NCI-H510A treated with DMSO at 0.1 percent for 48 hours (cell line): Measurements from ENCODE around the gene IDUA.
"Not testable (repeated sequence)": the region's sequence is repeated elsewhere in the genome, so short reads cannot be mapped to it uniquely, and the experiment has no call there.

Experiments
- DNase-seq: peaks from one replicate; lab custom pipeline; 2025; lab: John Stamatoyannopoulos, UW

IDUA gene

DNA sequence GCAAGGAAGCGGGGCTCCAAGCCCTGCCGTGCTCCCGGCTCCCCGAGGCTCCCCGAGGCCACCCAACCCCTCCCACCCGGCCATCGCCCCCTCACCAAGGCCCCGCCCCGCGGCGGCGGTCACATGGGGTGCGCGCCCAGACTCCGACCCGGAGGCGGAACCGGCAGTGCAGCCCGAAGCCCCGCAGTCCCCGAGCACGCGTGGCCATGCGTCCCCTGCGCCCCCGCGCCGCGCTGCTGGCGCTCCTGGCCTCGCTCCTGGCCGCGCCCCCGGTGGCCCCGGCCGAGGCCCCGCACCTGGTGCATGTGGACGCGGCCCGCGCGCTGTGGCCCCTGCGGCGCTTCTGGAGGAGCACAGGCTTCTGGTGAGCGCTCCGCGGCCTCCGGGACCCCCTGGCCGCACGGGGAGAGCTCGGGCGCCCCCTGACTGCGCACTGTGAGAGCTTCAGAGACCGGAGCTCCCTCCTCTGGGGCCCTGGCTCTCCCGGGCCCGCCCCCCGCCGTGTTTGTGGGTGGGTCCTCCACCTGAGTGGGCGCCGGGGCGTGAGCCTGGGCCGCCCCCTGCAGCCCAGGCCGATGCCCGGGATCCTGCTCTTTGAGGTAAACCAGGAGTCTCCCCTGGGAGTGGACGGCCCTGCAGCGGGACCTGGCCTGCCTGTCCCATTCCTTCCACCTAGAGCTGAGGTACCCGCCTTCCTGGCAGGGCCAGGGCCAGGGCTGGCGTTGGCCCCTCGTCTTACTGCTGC is at the start of gene IDUA:
Gene IDUA (plus strand): TSS at position 166 of the 745 bp plus-strand sequence. CDS start 41 bp downstream, at position 207.
- no peak for DNase-seq

DNA sequence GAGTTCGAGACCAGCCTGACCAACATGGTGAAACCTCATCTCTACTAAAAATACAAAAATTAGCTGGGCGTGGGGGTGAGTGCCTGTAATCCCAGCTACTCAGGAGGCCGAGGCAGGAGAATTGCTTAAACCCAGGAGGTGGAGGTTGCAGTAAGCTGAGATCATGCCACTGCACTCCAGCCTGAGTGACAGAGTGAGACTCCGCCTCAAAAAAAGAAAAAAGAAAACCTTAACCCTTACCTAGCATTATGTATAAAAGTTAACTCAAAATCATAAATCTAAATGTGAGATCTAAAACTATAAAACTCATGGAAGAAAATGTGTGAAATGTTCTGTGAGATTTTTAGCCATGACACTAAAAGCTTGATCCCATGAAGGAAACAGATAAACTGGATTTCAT is 47.3 kb upstream of the IDUA start:
- not testable (repeated sequence) for DNase-seq

DNA sequence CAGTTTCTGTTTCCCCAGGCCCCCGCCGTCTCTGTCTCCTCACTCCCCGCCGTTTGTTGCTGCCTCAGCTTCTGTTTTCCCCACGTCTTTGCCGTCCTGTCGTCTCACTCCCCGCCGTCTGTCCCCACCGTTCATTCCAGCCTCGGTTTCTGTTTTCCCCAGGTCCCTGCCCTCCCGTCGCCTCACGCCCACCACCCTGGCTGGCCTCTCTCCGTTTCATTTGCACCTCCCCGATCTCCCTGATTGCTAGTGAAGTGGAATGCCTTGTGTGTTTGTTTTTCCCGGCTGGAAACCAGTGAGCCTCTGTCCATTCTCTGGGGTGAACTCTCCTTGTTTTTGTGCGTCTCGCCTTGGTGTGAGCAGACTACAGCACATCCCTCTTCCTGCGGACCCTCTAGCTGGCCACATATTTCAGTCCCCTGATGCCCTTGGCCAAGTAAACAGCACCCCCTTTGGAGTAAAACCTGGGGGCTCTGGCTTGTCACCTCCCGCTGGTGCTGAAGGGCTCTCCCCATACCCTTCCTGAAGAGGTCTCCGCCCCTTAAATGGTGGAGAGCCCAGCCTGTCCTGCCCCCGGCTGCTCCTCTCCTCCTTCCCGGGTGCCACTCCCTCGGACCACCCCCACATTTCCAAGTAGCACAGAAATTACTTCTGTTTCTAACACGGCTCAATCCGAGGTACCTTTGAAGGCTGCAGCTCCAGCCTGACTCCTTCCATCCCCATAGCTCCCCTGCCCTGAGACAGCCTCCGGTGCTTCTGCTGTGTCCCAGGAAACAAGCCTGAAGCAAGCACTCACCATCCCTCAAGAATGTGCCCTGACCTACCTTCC is 41.4 kb upstream of the IDUA start:
- DNase-seq = no peak

DNA sequence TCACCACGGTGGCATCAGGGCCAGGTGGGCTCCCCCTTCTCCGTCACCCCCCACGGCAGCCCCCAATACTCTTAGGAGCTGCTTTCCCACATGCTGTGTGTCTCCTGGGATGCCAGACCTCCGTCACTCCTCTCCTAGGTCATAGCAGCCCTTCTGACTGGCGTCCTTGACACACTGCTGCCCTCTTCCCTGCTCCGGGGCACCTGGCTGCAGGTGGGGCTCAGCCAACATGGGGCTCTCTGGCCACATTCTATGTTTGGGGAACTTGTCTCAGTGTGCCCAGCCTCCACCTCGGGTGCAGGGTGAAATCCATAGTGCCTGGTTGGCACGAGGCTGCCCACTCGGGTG is 40.8 kb upstream of the IDUA start:
- no peak for DNase-seq

DNA sequence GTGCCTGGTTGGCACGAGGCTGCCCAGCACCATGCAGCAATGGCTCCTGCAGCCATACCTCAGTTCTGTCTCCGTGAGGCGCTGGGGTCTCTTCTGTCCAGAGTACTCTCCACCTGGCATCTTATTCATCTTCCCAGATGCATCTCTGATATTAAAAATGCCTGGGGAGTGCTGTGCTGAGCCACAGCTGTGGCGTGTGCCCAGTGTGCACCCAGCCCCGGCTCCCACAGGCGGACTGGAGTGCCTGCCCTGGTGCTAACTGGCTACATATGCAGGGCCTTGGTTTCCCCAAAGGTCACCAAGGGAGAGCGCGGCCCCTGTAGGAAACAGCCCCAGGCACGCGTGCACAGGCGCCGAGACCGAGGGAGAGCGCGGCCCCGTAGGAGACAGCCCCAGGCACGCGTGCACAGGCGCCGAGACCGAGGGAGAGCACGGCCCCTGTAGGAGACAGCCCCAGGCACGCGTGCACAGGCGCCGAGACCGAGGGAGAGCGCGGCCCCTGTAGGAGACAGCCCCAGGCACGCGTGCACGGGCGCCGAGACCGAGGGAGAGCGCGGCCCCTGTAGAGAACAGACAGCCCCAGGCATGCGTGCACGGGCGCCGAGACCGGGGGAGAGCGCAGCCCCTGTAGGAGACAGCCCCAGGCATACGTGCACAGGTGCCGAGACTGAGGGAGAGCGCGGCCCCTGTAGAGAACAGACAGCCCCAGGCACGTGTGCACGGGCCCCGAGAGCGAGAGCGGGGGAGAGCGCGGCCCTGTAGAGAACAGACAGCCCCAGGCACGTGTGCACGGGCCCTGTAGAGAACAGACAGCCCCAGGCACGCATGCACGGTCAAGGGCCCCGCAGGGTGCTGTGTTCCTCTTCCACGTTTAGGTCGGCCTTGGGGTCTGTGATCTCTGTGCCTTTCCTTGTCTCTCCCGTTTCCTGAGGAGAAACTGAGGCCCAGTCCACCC is 40.0 kb upstream of the IDUA start:
- no peak for DNase-seq

DNA sequence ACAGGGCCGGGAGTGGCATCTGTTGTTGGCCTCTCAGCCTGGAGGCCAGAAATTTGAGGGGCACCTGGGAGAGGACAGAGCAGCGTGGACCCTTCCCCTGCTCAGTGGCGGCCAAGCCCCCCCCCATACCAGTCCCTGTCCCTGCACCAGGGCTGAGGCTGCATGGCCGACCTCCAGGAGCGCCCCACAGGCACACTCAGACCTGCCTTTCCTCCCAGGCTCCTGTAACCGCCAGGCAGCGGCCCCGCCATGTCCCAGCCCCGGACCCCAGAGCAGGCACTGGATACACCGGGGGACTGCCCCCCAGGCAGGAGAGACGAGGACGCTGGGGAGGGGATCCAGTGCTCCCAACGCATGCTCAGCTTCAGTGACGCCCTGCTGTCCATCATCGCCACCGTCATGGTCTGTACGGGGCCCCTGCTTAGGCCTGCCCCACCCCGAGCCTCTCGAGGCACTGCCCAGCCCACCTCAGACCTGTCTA is 39.3 kb upstream of the IDUA start:
- DNase-seq = no peak

DNA sequence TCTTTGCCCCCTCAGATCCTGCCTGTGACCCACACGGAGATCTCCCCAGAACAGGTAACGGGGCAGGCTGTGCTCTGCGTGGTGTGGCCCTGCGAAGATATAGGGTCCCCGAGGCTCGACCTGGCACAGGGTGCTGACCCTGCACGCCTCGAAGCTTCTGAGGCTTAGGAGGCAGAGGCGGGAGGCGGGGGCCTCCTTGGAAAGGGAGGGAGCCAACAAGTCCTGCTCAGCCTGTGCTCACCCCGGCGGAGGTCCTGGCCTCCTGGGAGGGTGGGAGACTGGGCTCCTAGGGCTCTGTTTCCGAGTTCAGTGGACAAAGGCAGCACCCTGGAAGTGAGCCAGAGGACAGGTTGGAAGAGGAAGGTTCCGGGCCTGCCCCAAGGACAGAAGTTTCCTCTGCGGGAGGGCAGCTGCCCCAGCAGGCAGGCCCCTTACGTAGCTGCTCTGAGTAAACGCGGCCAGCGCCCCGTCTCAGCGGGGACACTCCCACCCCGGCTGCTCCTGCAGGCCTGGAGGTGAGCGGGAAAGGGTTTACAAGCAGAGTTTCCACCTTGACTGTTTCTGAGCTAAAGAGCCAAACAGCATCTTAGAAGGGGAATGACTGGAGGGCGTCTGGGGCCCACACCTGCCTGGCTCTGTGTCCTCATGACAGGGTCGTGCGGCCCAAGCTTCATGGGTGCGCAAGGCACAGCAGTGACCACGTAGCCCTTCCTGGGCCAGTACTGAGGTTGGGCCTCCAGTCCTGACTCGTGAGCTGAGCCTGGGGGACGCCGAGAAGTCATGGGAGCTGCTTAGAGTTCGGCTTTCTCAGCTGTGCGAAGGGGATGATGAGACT is 38.5 kb upstream of the IDUA start:
- DNase-seq = no peak

DNA sequence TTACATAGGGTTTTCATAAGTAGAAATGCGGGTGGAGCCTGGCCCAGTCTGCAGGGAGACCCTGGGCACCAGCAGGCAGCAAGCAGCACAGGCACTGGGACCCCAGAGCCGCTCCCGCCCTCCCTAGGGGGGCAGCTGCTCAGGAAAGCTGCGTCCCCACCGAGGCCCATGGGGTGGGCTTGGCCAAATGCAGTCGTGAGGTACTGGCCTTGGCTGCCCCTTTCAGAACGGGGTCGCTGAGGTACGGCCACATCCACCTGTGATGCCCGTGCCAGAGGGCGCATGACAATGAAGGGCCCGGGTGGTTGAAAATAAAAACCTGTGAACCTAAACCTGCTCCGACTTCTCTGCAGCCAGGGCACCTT is 37.9 kb upstream of the IDUA start:
- DNase-seq = no peak

DNA sequence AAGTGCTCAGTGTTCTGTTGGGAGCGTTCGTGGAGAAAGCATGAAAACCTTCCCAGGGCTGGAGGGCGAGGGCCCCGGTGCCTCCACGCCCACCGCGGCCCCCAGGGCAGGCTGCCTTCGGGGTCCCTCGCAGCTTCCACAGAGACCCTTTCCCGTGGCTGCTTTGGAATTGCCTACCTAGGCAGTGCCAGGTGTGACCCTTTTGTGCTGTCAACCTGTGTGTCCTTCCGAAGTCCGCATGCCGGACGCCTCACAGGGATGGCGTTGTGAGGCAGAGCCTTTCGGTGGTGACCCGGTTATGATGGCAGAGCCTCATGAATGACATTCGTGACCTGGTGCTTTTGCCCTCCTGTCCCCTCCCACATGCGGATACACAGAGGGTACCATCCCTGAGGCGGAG is 37.2 kb upstream of the IDUA start:
- DNase-seq = no peak

DNA sequence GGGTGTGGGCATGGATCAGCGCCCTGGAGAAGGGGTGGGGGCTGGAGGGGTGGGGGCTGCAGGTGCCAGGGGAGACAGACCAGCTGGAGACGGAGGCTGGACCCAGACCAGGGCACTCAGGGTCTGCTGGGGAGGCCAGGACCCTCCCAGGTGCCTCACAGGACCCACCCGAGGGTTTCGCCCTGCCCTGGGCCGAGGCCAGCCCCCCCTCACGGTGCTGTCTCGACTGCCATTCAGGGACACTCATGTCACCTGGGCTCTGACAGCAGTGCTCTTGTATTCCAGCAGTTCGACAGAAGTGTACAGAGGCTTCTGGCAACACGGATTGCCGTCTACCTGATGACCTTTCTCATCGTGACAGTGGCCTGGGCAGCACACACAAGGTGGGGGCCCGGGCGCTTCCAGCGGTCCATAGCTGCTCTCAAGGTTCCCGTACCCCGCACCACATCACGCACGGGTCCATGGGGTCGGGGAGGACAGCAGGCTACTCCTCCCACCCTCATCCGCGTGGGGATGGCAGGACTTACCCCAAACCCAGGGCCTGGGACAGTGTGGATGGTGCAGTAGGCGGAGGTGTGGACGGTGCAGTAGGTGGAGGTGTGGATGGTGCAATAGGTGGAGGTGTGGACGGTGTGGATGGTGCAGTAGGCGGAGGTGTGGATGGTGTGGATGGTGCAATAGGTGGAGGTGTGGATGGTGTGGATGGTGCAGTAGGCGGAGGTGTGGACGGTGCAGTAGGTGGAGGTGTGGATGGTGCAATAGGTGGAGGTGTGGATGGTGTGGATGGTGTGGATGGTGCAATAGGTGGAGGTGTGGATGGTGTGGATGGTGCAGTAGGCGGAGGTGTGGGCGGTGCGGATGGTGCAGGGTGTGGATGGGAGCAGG is 36.5 kb upstream of the IDUA start:
- no peak for DNase-seq

DNA sequence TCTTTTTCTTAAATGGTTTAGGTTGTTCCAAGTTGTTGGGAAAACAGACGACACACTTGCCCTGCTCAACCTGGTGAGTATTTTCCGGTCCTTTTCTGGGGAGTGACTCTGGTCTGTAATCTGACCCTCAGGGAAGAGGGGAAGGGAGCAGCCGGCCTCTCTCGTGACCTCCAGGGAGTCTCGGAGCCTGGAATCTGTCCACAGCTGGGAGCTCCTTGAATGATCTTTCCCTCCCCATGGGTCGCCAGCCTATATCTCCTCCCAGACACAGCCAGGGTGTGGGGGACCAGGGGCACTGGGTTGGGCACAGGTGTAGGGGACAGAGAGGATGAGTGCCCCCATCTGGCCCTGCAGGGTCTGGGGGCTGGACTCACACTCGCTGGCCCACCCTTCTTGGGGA is 35.7 kb upstream of the IDUA start:
- DNase-seq = no peak

DNA sequence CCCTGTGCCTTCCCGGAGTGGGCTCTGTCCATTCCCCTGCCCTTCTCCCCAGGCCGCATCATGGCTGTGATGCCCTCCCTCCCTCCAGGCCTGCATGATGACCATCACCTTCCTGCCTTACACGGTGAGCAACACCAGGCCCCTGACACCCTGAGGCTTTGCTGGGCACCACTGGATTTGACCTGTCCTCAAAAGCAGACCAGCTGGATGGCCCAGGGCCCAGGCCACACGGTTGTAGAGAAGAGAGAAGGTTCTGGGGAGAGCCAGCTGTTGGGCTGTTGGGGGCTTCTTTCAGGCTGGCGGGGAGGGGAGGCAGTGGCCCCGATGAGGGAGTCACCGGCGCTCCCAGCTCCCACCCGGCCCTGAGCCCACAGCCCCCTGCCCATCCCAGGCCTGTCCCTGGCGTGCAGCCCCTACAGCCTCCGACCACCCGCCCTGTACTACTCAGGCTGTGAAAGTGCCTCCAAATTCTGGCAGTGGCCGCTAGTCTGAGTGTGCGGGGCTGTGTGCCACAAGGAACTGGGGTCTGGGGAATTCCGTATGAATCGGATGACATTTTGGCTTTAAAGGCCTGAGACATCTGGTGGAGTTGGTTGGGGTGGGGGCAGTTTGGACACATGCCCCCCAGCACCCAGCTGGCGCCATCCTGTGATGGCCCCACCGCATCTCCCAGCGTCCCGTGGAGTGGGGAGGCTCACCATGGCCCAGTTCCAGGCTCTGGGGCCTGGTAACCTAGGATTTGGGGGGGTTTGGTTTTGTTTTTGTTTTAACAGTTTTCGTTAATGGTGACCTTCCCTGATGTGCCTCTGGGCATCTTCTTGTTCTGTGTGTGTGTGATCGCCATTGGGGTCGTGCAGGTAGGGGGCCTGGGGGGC is 35.0 kb upstream of the IDUA start:
- no peak for DNase-seq

DNA sequence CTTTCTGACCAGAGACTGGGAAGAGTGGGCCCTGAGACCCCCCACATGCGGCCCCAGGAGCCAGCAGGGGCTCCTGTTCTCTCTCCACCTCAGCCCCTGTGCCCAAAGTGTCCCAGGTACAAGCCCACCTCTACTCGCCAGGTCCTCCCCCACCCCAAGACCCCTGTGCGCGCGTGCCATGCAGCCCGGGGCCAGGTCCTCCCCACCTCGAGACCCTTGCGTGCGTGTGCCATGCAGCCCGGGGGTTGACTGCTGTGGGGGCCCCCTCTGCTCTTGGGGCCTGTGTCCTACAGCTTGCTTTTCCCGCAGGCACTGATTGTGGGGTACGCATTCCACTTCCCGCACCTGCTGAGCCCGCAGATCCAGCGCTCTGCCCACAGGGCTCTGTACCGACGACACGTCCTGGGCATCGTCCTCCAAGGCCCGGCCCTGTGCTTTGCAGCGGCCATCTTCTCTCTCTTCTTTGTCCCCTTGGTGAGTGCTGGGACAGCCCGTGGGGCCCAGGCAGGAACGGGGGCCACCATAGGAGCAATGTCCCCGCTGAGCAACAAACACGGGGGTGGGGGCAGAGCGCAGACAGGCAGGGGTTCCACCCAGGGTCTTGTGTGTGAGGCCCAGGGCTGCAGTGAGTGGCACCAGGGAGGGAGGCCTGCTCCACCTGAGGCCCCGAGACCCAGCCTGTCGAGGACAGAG is 33.8 kb upstream of the IDUA start:
- no peak for DNase-seq

DNA sequence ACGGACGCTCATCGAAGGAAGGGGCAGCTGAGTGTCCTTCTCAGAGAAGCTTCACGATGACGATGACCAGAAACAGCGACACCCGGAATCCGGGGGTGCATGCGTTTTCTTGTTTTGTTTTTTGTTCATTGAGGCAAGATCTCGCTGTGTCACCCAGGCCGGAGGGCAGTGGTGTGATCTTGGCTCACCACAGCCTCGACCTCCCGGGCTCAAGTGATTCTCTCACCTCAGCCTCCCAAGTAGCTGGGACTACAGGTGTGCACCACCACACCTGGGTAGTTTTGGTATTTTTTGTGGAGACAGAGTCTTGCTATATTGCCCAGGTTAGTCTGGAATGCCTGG is 33.3 kb upstream of the IDUA start:
- DNase-seq = no peak

DNA sequence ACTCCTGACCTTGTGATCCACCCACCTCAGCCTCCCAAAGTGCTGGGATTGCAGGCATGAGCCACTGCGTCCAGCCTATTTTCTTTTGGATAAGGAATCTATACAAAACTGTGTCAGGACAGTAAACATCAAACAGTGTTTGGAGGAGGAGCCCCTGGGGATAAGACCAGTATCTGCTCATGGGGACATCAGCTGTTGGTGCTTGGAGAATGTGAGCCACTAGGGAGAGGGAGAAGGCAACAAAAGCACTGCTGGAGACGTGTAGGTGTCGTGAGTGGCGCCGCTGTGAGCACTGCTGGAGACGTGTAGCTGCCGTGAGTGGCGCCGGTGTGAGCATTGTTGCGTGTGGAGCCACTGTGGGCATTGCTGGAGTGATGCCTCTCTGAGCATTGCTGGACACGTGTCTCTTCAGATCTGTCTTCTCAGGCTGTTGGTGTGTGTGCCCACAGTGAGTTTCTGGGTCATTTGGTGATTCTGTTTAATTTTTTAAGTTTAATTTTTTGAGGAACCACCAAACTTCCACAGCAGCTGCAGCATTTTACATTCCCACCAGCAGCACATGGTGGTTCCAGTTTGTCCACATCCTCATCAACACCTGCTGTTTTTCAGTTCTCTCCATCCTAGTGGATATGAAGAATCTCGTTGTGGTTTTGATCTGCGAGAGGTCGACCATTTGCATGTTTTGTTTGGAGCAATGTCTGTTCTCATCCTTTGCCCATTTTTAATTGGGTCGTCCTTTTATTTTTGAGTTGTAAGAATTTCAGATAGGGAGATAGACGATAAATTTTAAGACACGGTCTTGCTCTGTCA is 32.4 kb upstream of the IDUA start:
- no peak for DNase-seq

DNA sequence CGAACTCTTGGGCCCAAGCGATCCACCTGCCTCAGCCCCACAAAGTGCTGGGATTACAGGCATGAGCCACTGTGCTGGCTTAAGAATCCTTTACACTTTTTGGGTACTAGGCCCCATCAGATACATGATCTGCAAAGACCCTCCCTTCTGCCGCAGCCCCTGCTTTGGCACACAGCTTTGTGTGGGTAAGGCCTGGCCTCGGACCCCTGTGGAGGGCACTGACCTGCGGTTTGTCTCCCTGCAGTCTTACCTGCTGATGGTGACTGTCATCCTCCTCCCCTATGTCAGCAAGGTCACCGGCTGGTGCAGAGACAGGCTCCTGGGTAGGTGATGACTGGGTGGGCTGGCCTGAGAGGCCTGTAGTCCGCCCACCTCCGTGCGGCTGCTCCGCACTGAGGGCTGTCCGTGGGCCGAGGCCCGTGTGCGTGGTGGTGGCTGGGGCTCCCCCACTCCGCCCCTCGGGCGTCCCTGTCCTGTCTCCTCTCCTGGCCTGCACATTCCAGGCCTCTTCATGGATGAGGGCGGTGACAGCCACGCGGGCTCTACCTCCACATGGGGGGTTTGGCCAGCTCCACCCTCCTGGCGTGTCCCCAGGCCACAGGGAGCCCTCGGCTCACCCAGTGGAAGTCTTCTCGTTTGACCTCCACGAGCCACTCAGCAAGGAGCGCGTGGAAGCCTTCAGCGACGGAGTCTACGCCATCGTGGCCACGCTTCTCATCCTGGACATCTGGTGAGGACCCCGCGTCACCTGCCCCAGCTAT is 31.5 kb upstream of the IDUA start:
- DNase-seq = no peak

DNA sequence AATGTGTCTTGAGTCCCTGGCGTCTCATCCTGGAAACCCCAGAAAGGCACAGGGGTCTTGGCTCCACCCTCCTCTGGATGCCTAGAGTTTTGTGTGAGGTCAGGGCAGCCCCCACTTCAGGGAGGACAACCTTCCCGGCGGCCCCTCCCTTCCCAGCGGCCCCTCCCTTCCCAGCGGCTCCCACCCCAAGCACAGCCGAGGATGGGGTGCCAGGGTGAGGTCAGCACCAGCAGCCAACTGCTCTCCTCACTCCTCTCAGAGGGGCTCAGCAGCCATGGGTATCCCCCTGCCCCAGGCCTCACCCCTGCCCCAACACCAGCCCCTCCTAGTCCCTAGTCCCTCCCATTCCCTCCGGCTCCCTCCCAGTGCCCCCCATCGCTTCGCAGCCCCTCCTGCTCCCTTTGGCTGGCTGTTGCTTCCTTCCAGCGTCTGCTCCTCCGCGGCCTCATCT is 30.9 kb upstream of the IDUA start:
- no peak for DNase-seq
